Measurements from ENCODE around the gene FRAS1. TPM values are rescaled to one million over a fixed set of nuclear protein-coding genes. Genes with fewer than 3 reads are reported as not detected.

Gene FRAS1, protein sequence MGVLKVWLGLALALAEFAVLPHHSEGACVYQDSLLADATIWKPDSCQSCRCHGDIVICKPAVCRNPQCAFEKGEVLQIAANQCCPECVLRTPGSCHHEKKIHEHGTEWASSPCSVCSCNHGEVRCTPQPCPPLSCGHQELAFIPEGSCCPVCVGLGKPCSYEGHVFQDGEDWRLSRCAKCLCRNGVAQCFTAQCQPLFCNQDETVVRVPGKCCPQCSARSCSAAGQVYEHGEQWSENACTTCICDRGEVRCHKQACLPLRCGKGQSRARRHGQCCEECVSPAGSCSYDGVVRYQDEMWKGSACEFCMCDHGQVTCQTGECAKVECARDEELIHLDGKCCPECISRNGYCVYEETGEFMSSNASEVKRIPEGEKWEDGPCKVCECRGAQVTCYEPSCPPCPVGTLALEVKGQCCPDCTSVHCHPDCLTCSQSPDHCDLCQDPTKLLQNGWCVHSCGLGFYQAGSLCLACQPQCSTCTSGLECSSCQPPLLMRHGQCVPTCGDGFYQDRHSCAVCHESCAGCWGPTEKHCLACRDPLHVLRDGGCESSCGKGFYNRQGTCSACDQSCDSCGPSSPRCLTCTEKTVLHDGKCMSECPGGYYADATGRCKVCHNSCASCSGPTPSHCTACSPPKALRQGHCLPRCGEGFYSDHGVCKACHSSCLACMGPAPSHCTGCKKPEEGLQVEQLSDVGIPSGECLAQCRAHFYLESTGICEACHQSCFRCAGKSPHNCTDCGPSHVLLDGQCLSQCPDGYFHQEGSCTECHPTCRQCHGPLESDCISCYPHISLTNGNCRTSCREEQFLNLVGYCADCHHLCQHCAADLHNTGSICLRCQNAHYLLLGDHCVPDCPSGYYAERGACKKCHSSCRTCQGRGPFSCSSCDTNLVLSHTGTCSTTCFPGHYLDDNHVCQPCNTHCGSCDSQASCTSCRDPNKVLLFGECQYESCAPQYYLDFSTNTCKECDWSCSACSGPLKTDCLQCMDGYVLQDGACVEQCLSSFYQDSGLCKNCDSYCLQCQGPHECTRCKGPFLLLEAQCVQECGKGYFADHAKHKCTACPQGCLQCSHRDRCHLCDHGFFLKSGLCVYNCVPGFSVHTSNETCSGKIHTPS (N-terminal part only)
- total RNA-seq, result under 0.01 and 0.26 TPM in 2 replicates

DNA sequence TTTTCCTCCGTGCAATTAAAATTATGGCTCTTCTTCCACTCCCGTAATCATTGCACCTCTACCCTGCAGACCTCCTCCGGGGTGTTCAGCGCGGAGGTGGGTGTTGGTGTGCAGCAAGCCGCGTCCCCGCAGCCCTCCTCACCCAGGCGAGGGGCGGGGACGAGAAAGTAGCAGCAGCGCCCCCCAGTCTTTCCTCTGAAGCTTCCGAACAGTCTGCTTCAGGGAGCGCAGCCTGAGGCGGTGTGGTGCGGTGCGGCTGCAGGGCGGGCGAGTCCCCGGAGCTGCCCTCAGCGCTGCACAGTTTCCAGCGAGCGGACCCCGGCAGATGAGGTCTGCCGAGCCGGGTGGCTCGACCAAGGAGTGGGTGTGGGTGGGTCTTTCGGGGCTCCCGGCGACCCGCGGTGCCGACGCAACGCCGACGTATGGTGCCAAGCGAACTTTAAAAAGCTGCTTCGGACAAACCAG lies at the start of gene FRAS1:
Gene FRAS1, plus strand, starts transcription at position 189 of the 465 bp plus-strand sequence. CDS start 687 bp downstream, outside the sequence.

DNA sequence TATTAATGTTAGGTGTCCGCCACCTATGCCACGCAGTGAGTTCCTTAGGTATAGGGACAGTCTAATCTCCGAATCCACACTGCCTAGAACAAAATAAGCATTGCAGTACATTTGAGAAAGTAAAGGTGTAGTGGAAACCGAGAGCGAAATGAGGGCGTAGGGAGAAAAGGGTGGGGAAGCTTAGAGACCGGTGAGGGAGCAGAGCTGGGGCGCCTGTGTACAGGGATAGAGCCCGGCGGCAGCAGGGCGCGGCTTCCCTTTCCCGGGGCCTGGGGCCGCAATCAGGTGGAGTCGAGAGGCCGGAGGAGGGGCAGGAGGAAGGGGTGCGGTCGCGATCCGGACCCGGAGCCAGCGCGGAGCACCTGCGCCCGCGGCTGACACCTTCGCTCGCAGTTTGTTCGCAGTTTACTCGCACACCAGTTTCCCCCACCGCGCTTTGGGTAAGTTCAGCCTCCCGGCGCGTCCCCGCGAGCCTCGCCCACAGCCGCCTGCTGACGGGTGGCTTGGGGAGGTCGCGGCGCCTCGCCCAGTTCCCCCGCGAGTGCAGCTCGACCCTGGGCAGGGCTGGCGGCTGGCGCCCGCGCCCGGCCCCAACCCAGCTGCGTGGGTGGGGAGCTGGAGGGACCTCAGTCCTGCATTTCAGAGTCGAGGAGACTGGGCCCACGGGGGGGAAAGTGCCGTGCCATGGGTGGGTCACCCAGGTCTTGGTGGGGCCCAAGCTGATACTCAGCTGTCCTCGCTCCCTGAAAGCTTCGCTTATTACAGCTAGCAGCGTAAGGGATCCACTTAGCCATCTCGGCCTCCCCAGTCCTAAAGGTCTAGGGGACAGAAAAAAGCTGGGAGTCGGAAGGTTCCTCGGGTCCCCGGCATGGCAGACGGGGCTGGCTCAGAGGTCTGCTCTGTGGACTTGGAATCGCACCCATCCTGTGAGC lies 494.6 kb downstream of the FRAS1 start, which contains the start of gene ANXA3:
Gene ANXA3, plus strand, starts transcription at position 351 of the 932 bp plus-strand sequence. CDS start 2,704 bp downstream, outside the sequence.

Other genes starting within 250 kb of the FRAS1 start
- gene CNOT6L, start 238.0 kb upstream of the FRAS1 start, total RNA-seq, result 8.0 and 9.1 TPM in 2 replicates
- 28.8 and 29.3 TPM in 2 replicates for gene MRPL1, start 194.5 kb upstream of the FRAS1 start, total RNA-seq